GM18861 (cell line): ENCODE results near the gene PIEZO2.
"Not testable (repeated sequence)": the region's sequence is repeated elsewhere in the genome, so short reads cannot be mapped to it uniquely, and the experiment has no call there.

Source experiments
- ATAC-seq: cut with Tn5 transposase; IDR thresholded peaks from one replicate; pipeline ENCODE4 v1.9.1; 2021; ENCODE audit not compliant: unreplicated experiment

Gene PIEZO2

GRCh38 chr18:10642915-10643524 is 506.3 kb downstream of the PIEZO2 start:
- ATAC-seq, result not testable (repeated sequence)

GRCh38 chr18:10638539-10638885 is 510.9 kb downstream of the PIEZO2 start:
- not testable (repeated sequence) for ATAC-seq

GRCh38 chr18:10637858-10638538 is 511.4 kb downstream of the PIEZO2 start:
- ATAC-seq, result not testable (repeated sequence)

GRCh38 chr18:10629076-10629475 is 520.3 kb downstream of the PIEZO2 start:
- peak; percentile 99 for ATAC-seq

- ATAC-seq, result not testable (repeated sequence)
Measured at GRCh38 chr18:10626606-10627213, 522.7 kb downstream of the PIEZO2 start.

GRCh38 chr18:10623606-10624005 is 525.8 kb downstream of the PIEZO2 start:
- not testable (repeated sequence) for ATAC-seq

- ATAC-seq, result not testable (repeated sequence)
Measured at GRCh38 chr18:10622982-10623381, 526.4 kb downstream of the PIEZO2 start.

GRCh38 chr18:10620670-10621329 is 528.6 kb downstream of the PIEZO2 start:
- ATAC-seq, result not testable (repeated sequence)
